GM12878 (cell line): ENCODE results near the gene MYO16.

Experiments used
- CEBPB ChIP-seq, 2 experiments: fragments of 150-350 bp in 1 of 2; IDR thresholded peaks; 2 replicates each; pipeline ENCODE4 v1.6.1; 2012 to 2014; ENCODE audit warnings: low read depth in 2 of 2, low read length in 2 of 2, borderline replicate concordance in 1 of 2, inconsistent platforms in 1 of 2
- EP300 ChIP-seq, 2 experiments: fragments of 150-350 bp in 1 of 2; IDR thresholded peaks; 2 replicates each; pipeline ENCODE4 v1.6.1; 2011 to 2012; ENCODE audit warnings: low read depth in 2 of 2, low read length in 2 of 2, borderline replicate concordance in 1 of 2, improper control_type of control experiment in 1 of 2, inconsistent platforms in 1 of 2; ENCODE audit not compliant: control insufficient read depth in 1 of 2
- ETV6 ChIP-seq, 2 experiments: fragments of 450-650 bp in 1 of 2; IDR thresholded peaks in 1 of 2; conservative IDR thresholded peaks in 1 of 2; 2 replicates each; pipeline ENCODE4 v1.6.1; 2014; ENCODE audit warnings: antibody characterized with exemption in 1 of 2, borderline replicate concordance in 1 of 2, low read depth in 1 of 2, mild to moderate bottlenecking in 1 of 2, moderate library complexity in 1 of 2
- EZH2 ChIP-seq: IDR thresholded peaks from 2 replicates; pipeline ENCODE4 v1.6.1; 2012; ENCODE audit warnings: low read depth, mild to moderate bottlenecking, control low read depth, inconsistent platforms, low read length, borderline replicate concordance; ENCODE audit not compliant: control insufficient read depth
- KDM1A ChIP-seq: fragments of 200-600 bp; sonication (generic); IDR thresholded peaks from 2 replicates; pipeline ENCODE4 v1.6.1; 2016; ENCODE audit warnings: borderline replicate concordance
- POLR2A ChIP-seq: IDR thresholded peaks from 2 replicates; pipeline ENCODE4 v1.6.1; 2011; ENCODE audit warnings: low read depth, mild to moderate bottlenecking, low read length
- POLR2AphosphoS5 ChIP-seq: IDR thresholded peaks from 2 replicates; pipeline ENCODE4 v1.6.1; 2011; ENCODE audit warnings: mild to moderate bottlenecking, low read length, inconsistent platforms
- RCOR1 ChIP-seq: conservative IDR thresholded peaks from 2 replicates; pipeline ENCODE4 v1.6.1; 2012; ENCODE audit warnings: low read depth, low read length, improper control_type of control experiment
- SMC3 ChIP-seq: IDR thresholded peaks from 2 replicates; pipeline ENCODE4 v1.6.1; 2011; ENCODE audit warnings: low read length, improper control_type of control experiment, borderline replicate concordance
- ZBED1 ChIP-seq: IDR thresholded peaks from 2 replicates; pipeline ENCODE4 v1.6.1; 2016; ENCODE audit warnings: borderline replicate concordance
- TF ChIP-seq, protein P1 (sequence below): IDR thresholded peaks from 2 replicates; pipeline ENCODE4 v1.6.1; 2011; ENCODE audit warnings: low read depth, low read length, improper control_type of control experiment, borderline replicate concordance
- TF ChIP-seq, protein P2 (sequence below), 3 experiments: IDR thresholded peaks in 2 of 3; conservative IDR thresholded peaks in 1 of 3; 2 replicates each; pipeline ENCODE4 v1.5.1; 2011; ENCODE audit warnings: low read depth in 3 of 3, low read length in 3 of 3, mild to moderate bottlenecking in 3 of 3, control low read depth in 2 of 3, moderate library complexity in 2 of 3, inconsistent platforms in 1 of 3, mixed read lengths in 1 of 3; ENCODE audit not compliant: control insufficient read depth in 2 of 3, insufficient read depth in 1 of 3; ENCODE audit errors: extremely low read depth in 1 of 3
- TF ChIP-seq, protein P3 (sequence below): fragments of 150-350 bp; IDR thresholded peaks from 2 replicates; pipeline ENCODE4 v1.6.1; 2016; ENCODE audit warnings: low read depth, low read length
- TF ChIP-seq, protein P4 (sequence below): IDR thresholded peaks from 2 replicates; pipeline ENCODE4 v1.6.1; 2012; ENCODE audit warnings: low read depth, low read length, improper control_type of control experiment

DNA sequence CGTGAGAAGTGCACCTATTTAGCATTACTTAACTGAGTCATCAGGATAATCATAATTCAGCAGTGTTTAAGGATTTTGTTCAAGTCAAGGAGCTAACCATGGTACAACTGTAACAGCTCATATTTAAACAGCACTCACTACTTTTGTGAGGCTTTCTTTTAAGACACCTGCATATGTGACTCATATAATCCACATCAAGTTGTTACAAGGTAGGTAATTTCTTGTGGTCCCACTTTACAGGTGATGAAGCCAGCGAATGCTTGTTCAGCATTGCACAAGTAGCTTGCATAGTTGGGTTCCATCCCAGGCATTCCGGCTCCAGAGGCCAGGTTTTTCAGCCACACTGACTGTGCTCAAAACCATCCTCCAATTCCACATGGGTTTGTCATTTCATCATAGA, 569.2 kb downstream of the MYO16 start:
- TF ChIP-seq CEBPB (IDR thresholded peaks at IDR 0.05; ENCODE audit: borderline replicate concordance in 1 of 2, low read depth in 2 of 2, low read length in 2 of 2) (no peak), ETV6 (conservative IDR thresholded peaks at IDR 0.05 in 1 of 2, IDR thresholded peaks at IDR 0.05 in 1 of 2; ENCODE audit: borderline replicate concordance in 1 of 2, low read depth in 1 of 2) (no peak), KDM1A (no peak), EZH2 (no peak), ZBED1 (no peak), SMC3 (no peak), EP300 (IDR thresholded peaks at IDR 0.05; ENCODE audit: borderline replicate concordance in 1 of 2, control insufficient read depth in 1 of 2, low read depth in 2 of 2, low read length in 2 of 2) (no peak), POLR2A (no peak), RCOR1 (no peak), POLR2AphosphoS5 (no peak)
- TF ChIP-seq, protein P1, sequence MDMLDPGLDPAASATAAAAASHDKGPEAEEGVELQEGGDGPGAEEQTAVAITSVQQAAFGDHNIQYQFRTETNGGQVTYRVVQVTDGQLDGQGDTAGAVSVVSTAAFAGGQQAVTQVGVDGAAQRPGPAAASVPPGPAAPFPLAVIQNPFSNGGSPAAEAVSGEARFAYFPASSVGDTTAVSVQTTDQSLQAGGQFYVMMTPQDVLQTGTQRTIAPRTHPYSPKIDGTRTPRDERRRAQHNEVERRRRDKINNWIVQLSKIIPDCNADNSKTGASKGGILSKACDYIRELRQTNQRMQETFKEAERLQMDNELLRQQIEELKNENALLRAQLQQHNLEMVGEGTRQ, result no peak
- TF ChIP-seq, protein P2, sequence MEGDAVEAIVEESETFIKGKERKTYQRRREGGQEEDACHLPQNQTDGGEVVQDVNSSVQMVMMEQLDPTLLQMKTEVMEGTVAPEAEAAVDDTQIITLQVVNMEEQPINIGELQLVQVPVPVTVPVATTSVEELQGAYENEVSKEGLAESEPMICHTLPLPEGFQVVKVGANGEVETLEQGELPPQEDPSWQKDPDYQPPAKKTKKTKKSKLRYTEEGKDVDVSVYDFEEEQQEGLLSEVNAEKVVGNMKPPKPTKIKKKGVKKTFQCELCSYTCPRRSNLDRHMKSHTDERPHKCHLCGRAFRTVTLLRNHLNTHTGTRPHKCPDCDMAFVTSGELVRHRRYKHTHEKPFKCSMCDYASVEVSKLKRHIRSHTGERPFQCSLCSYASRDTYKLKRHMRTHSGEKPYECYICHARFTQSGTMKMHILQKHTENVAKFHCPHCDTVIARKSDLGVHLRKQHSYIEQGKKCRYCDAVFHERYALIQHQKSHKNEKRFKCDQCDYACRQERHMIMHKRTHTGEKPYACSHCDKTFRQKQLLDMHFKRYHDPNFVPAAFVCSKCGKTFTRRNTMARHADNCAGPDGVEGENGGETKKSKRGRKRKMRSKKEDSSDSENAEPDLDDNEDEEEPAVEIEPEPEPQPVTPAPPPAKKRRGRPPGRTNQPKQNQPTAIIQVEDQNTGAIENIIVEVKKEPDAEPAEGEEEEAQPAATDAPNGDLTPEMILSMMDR (IDR thresholded peaks at IDR 0.05 in 2 of 3, conservative IDR thresholded peaks at IDR 0.05 in 1 of 3; ENCODE audit: control insufficient read depth in 2 of 3, extremely low read depth in 1 of 3, insufficient read depth in 1 of 3, low read depth in 3 of 3, low read length in 3 of 3), result no peak
- TF ChIP-seq, protein P3, sequence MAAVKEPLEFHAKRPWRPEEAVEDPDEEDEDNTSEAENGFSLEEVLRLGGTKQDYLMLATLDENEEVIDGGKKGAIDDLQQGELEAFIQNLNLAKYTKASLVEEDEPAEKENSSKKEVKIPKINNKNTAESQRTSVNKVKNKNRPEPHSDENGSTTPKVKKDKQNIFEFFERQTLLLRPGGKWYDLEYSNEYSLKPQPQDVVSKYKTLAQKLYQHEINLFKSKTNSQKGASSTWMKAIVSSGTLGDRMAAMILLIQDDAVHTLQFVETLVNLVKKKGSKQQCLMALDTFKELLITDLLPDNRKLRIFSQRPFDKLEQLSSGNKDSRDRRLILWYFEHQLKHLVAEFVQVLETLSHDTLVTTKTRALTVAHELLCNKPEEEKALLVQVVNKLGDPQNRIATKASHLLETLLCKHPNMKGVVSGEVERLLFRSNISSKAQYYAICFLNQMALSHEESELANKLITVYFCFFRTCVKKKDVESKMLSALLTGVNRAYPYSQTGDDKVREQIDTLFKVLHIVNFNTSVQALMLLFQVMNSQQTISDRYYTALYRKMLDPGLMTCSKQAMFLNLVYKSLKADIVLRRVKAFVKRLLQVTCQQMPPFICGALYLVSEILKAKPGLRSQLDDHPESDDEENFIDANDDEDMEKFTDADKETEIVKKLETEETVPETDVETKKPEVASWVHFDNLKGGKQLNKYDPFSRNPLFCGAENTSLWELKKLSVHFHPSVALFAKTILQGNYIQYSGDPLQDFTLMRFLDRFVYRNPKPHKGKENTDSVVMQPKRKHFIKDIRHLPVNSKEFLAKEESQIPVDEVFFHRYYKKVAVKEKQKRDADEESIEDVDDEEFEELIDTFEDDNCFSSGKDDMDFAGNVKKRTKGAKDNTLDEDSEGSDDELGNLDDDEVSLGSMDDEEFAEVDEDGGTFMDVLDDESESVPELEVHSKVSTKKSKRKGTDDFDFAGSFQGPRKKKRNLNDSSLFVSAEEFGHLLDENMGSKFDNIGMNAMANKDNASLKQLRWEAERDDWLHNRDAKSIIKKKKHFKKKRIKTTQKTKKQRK, result no peak
- TF ChIP-seq, protein P4, sequence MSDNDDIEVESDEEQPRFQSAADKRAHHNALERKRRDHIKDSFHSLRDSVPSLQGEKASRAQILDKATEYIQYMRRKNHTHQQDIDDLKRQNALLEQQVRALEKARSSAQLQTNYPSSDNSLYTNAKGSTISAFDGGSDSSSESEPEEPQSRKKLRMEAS, result no peak
